Measurements from ENCODE around the gene PAM. TPM values are rescaled to one million over a fixed set of nuclear protein-coding genes. Genes with fewer than 3 reads are reported as not detected.

PAM gene
- total RNA-seq, 1 experiment from 2014 or later, result 190 TPM

- BruUV-seq (replicated peaks), result no TSS peak
- H3K4me1 ChIP-seq (ENCODE audit: insufficient read depth, low read length, poor library complexity, severe bottlenecking), result peaks cover 12% of the 10 kb centered on the region
- DNase-seq (ENCODE audit: low spot score), result peak; percentile 62
- no peaks in the 10 kb centered on the region for H3K27me3 ChIP-seq (replicated peaks; ENCODE audit: insufficient read depth, low read depth, low read length, poor library complexity)
- no peak overlapping the region for H3K4me3 ChIP-seq (ENCODE audit: low read depth, low read length, poor library complexity, severe bottlenecking)
- H3K9me3 ChIP-seq (ENCODE audit: low read depth, low read length, poor library complexity, severe bottlenecking), result no peaks in the 10 kb centered on the region
- H3K36me3 ChIP-seq (ENCODE audit: insufficient read depth, low read length, poor library complexity, severe bottlenecking), result no peaks in the 10 kb centered on the region
- no peak for TF ChIP-seq EZH2 (IDR thresholded peaks at IDR 0.05; ENCODE audit: borderline replicate concordance, low read depth, low read length, poor library complexity, severe bottlenecking)
- no peak for TF ChIP-seq CTCF (conservative IDR thresholded peaks at IDR 0.05; ENCODE audit: low read depth, low read length)
- H3K27ac ChIP-seq (ENCODE audit: low read depth, low read length, poor library complexity, severe bottlenecking), result no peak overlapping the region
- intact Hi-C loops (cut with micrococcal nuclease; ENCODE audit: unreplicated experiment), result no loop called here
- POLR2A ChIA-PET (ENCODE audit: low non-redundant PET), result no interaction called here
- CTCF ChIA-PET, result no interaction called here
These were observed 32.2 kb upstream of the PAM start for GRCh38 chr5:102722931-102723330.

GRCh38 chr5:102731693-102732092 lies 23.4 kb upstream of the PAM start:
- DNase-seq (ENCODE audit: low spot score), result no peak
- Histone ChIP-seq H3K27me3 (replicated peaks; ENCODE audit: insufficient read depth, low read depth, low read length, poor library complexity) (no peaks in the 10 kb centered on the region), H3K36me3 (ENCODE audit: insufficient read depth, low read length, poor library complexity, severe bottlenecking) (no peaks in the 10 kb centered on the region), H3K9me3 (ENCODE audit: low read depth, low read length, poor library complexity, severe bottlenecking) (no peaks in the 10 kb centered on the region), H3K4me1 (ENCODE audit: insufficient read depth, low read length, poor library complexity, severe bottlenecking) (peaks cover 11% of the 10 kb centered on the region), H3K27ac (ENCODE audit: low read depth, low read length, poor library complexity, severe bottlenecking) (no peak overlapping the region), H3K4me3 (ENCODE audit: low read depth, low read length, poor library complexity, severe bottlenecking) (no peak overlapping the region)
- ChIA-PET CTCF (no interaction called here), POLR2A (ENCODE audit: low non-redundant PET) (no interaction called here)
- no TSS peak for BruUV-seq (replicated peaks)
- intact Hi-C loops (cut with micrococcal nuclease; ENCODE audit: unreplicated experiment), result no loop called here
- TF ChIP-seq EZH2 (IDR thresholded peaks at IDR 0.05; ENCODE audit: borderline replicate concordance, low read depth, low read length, poor library complexity, severe bottlenecking) (no peak), CTCF (conservative IDR thresholded peaks at IDR 0.05; ENCODE audit: low read depth, low read length) (no peak)

GRCh38 chr5:102733534-102733933 lies 21.6 kb upstream of the PAM start:
- no peak overlapping the region for H3K27ac ChIP-seq (ENCODE audit: low read depth, low read length, poor library complexity, severe bottlenecking)
- no peaks in the 10 kb centered on the region for H3K36me3 ChIP-seq (ENCODE audit: insufficient read depth, low read length, poor library complexity, severe bottlenecking)
- TF ChIP-seq EZH2 (IDR thresholded peaks at IDR 0.05; ENCODE audit: borderline replicate concordance, low read depth, low read length, poor library complexity, severe bottlenecking), result no peak
- TF ChIP-seq CTCF (conservative IDR thresholded peaks at IDR 0.05; ENCODE audit: low read depth, low read length), result no peak
- intact Hi-C loops (cut with micrococcal nuclease; ENCODE audit: unreplicated experiment), result no loop called here
- no peaks in the 10 kb centered on the region for H3K9me3 ChIP-seq (ENCODE audit: low read depth, low read length, poor library complexity, severe bottlenecking)
- ChIA-PET POLR2A (ENCODE audit: low non-redundant PET) (no interaction called here), CTCF (no interaction called here)
- H3K4me1 ChIP-seq (ENCODE audit: insufficient read depth, low read length, poor library complexity, severe bottlenecking), result peaks cover 30% of the 10 kb centered on the region
- H3K4me3 ChIP-seq (ENCODE audit: low read depth, low read length, poor library complexity, severe bottlenecking), result no peak overlapping the region
- no peak for DNase-seq (ENCODE audit: low spot score)
- BruUV-seq (replicated peaks), result no TSS peak
- no peaks in the 10 kb centered on the region for H3K27me3 ChIP-seq (replicated peaks; ENCODE audit: insufficient read depth, low read depth, low read length, poor library complexity)

All from A673 (cell line).